ENCODE data around the gene PCYT2.

The PCYT2 gene

GRCh38 chr17:81865733-81866439 lies 45.3 kb downstream of the PCYT2 start:
- no peaks in the 10 kb centered on the region for H3K9me2 ChIP-seq (ENCODE audit: low read depth, low read length)
- no peaks in the 10 kb centered on the region for H3K9me3 ChIP-seq (ENCODE audit: low read length)
- H3K4me3 ChIP-seq (ENCODE audit: low read depth, low read length, poor library complexity, severe bottlenecking) = no peak overlapping the region
- H3K79me2 ChIP-seq (ENCODE audit: insufficient read depth, low read length) = peaks cover 10% of the 10 kb centered on the region; the same call in 1 of the 2 replicates
- H2AFZ ChIP-seq (ENCODE audit: low read length) = no peak overlapping the region
- H3K4me2 ChIP-seq (ENCODE audit: low read length) = no peak overlapping the region; the same call in 1 of the 2 replicates
- no peak for TF ChIP-seq EZH2 (IDR thresholded peaks at IDR 0.05; ENCODE audit: borderline replicate concordance, low read length)
- TF ChIP-seq CTCF (IDR thresholded peaks at IDR 0.05; ENCODE audit: low read length) = no peak
- peak overlapping the region; percentile 81 for H3K27ac ChIP-seq (ENCODE audit: low read depth, low read length, poor library complexity, severe bottlenecking)
- no peaks in the 10 kb centered on the region for H3K27me3 ChIP-seq (ENCODE audit: insufficient read depth, low read length)
- H4K20me1 ChIP-seq (ENCODE audit: insufficient read depth, low read length) = no peaks in the 10 kb centered on the region
- no peak overlapping the region; the same call in 1 of the 2 replicates for H3K9ac ChIP-seq (ENCODE audit: low read length)
- H3F3A ChIP-seq (ENCODE audit: insufficient read depth, low read length) = no peaks in the 10 kb centered on the region
- H3K36me3 ChIP-seq (ENCODE audit: insufficient read depth, low read length) = peaks cover 65% of the 10 kb centered on the region
- peaks cover 67% of the 10 kb centered on the region for H3K4me1 ChIP-seq (ENCODE audit: insufficient read depth, low read length, severe bottlenecking)

GRCh38 chr17:81865358-81865732 lies 45.9 kb downstream of the PCYT2 start:
- Histone ChIP-seq H3K27ac (ENCODE audit: low read depth, low read length, poor library complexity, severe bottlenecking) (peak overlapping the region; percentile 81), H4K20me1 (ENCODE audit: insufficient read depth, low read length) (no peaks in the 10 kb centered on the region), H3K4me1 (ENCODE audit: insufficient read depth, low read length, severe bottlenecking) (peaks cover 67% of the 10 kb centered on the region), H3K4me3 (ENCODE audit: low read depth, low read length, poor library complexity, severe bottlenecking) (no peak overlapping the region), H3K79me2 (ENCODE audit: insufficient read depth, low read length) (peaks cover 7% of the 10 kb centered on the region; the same call in 1 of the 2 replicates), H3K27me3 (ENCODE audit: insufficient read depth, low read length) (no peaks in the 10 kb centered on the region), H3K4me2 (ENCODE audit: low read length) (no peak overlapping the region), H3K9me3 (ENCODE audit: low read length) (no peaks in the 10 kb centered on the region), H3K9me2 (ENCODE audit: low read depth, low read length) (no peaks in the 10 kb centered on the region), H3K36me3 (ENCODE audit: insufficient read depth, low read length) (peaks cover 63% of the 10 kb centered on the region), H2AFZ (ENCODE audit: low read length) (no peak overlapping the region), H3K9ac (ENCODE audit: low read length) (no peak overlapping the region; the same call in 1 of the 2 replicates), H3F3A (ENCODE audit: insufficient read depth, low read length) (no peaks in the 10 kb centered on the region)
- TF ChIP-seq EZH2 (IDR thresholded peaks at IDR 0.05; ENCODE audit: borderline replicate concordance, low read length) (no peak), CTCF (IDR thresholded peaks at IDR 0.05; ENCODE audit: low read length) (no peak)

GRCh38 chr17:81863833-81864768 lies 47.1 kb downstream of the PCYT2 start:
- Histone ChIP-seq H4K20me1 (ENCODE audit: insufficient read depth, low read length) (no peaks in the 10 kb centered on the region), H3K79me2 (ENCODE audit: insufficient read depth, low read length) (peaks cover 15% of the 10 kb centered on the region), H3K27me3 (ENCODE audit: insufficient read depth, low read length) (no peaks in the 10 kb centered on the region), H3K4me2 (ENCODE audit: low read length) (peak overlapping the region; percentile 18; the same call in 1 of the 2 replicates), H3K9ac (ENCODE audit: low read length) (no peak overlapping the region; the same call in 1 of the 2 replicates), H2AFZ (ENCODE audit: low read length) (no peak overlapping the region), H3K9me3 (ENCODE audit: low read length) (no peaks in the 10 kb centered on the region), H3K4me1 (ENCODE audit: insufficient read depth, low read length, severe bottlenecking) (peaks cover 64% of the 10 kb centered on the region), H3K9me2 (ENCODE audit: low read depth, low read length) (no peaks in the 10 kb centered on the region), H3K36me3 (ENCODE audit: insufficient read depth, low read length) (peaks cover 53% of the 10 kb centered on the region), H3K4me3 (ENCODE audit: low read depth, low read length, poor library complexity, severe bottlenecking) (no peak overlapping the region), H3F3A (ENCODE audit: insufficient read depth, low read length) (no peaks in the 10 kb centered on the region), H3K27ac (ENCODE audit: low read depth, low read length, poor library complexity, severe bottlenecking) (peak overlapping the region; percentile 36)
- TF ChIP-seq EZH2 (IDR thresholded peaks at IDR 0.05; ENCODE audit: borderline replicate concordance, low read length) = no peak
- peak; percentile 38; the same call in 1 of the 2 replicates for TF ChIP-seq CTCF (IDR thresholded peaks at IDR 0.05; ENCODE audit: low read length)

Data from OCI-LY1 (cell line).